ENCODE data around the gene TMEM30B.

The TMEM30B gene

GRCh38 chr14:61288228-61288627 is 7.1 kb upstream of the TMEM30B start:
- no peak for DNase-seq (ENCODE audit: low read depth)
- no peak overlapping the region for H3K4me3 ChIP-seq (ENCODE audit: low read depth, low read length)
- TF ChIP-seq CTCF (IDR thresholded peaks at IDR 0.05; ENCODE audit: insufficient read depth, low read depth, low read length, missing control alignments): no peak

GRCh38 chr14:61287196-61287595 is 6.1 kb upstream of the TMEM30B start:
- H3K4me3 ChIP-seq (ENCODE audit: low read depth, low read length): no peak overlapping the region
- no peak for TF ChIP-seq CTCF (IDR thresholded peaks at IDR 0.05; ENCODE audit: insufficient read depth, low read depth, low read length, missing control alignments)
- no peak for DNase-seq (ENCODE audit: low read depth)

- no peak for DNase-seq (ENCODE audit: low read depth)
- TF ChIP-seq CTCF (IDR thresholded peaks at IDR 0.05; ENCODE audit: insufficient read depth, low read depth, low read length, missing control alignments): no peak
- H3K4me3 ChIP-seq (ENCODE audit: low read depth, low read length): no peak overlapping the region
Observed at GRCh38 chr14:61285364-61285763, 4.2 kb upstream of the TMEM30B start.

- no peak overlapping the region for H3K4me3 ChIP-seq (ENCODE audit: low read depth, low read length)
- no peak for TF ChIP-seq CTCF (IDR thresholded peaks at IDR 0.05; ENCODE audit: insufficient read depth, low read depth, low read length, missing control alignments)
Observed at GRCh38 chr14:61284001-61284400, 2.9 kb upstream of the TMEM30B start.

GRCh38 chr14:61282746-61283145 is 1.6 kb upstream of the TMEM30B start:
- no peak for TF ChIP-seq CTCF (IDR thresholded peaks at IDR 0.05; ENCODE audit: insufficient read depth, low read depth, low read length, missing control alignments)

More at GRCh38 chr14:61284001-61284400, 2.9 kb upstream of the TMEM30B start:
- DNase-seq (ENCODE audit: low read depth): no peak

GRCh38 chr14:61281948-61282275 is 774 bp upstream of the TMEM30B start:
- H3K4me3 ChIP-seq (ENCODE audit: low read depth, low read length): no peak overlapping the region
- DNase-seq (ENCODE audit: low read depth): no peak
- no peak for TF ChIP-seq CTCF (IDR thresholded peaks at IDR 0.05; ENCODE audit: insufficient read depth, low read depth, low read length, missing control alignments)

More at GRCh38 chr14:61282746-61283145, 1.6 kb upstream of the TMEM30B start:
- no peak overlapping the region for H3K4me3 ChIP-seq (ENCODE audit: low read depth, low read length)
- DNase-seq (ENCODE audit: low read depth): no peak

- peak; percentile 23 for TF ChIP-seq CTCF (IDR thresholded peaks at IDR 0.05; ENCODE audit: insufficient read depth, low read depth, low read length, missing control alignments)
- peak; percentile 35 for DNase-seq (ENCODE audit: low read depth)
- peak overlapping the region; percentile 22; the same call in 1 of the 2 replicates for H3K4me3 ChIP-seq (ENCODE audit: low read depth, low read length)
Observed at GRCh38 chr14:61280526-61281185, 482 bp downstream of the TMEM30B start.

Measured in GM12865 (cell line).